Measurements from ENCODE around the gene CT47A1. TPM values are rescaled to one million over a fixed set of nuclear protein-coding genes. Genes with fewer than 3 reads are reported as not detected.

Gene CT47A1
- total and polyA plus RNA-seq, 2 experiments from 2014 or later = not detected

DNA sequence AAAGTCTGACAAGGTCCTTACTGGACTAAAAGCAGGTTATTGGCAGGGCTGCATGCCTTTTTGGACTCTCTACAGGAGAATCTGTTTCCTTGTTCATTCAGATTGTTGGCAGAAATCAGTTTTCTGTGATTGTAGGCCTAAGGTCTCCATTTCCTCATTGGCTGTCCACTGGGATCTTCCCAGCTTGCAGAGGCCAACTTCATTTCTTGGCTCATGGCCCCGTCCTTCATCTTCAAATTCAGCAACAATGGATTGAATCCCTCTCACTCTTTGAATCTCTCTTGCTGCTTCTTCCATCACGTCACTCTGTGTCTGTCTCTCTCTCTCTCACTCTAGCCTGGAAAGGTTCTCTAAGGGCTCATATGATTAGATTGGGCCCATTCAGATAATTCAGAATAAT, 47.0 kb upstream of the CT47A1 start (continued):
- TF ChIP-seq EZH2 (IDR thresholded peaks at IDR 0.05; ENCODE audit: low read depth, unreplicated experiment) = no peak
- TF ChIP-seq EZH2phosphoT487 (IDR thresholded peaks at IDR 0.05; ENCODE audit: unreplicated experiment) = no peak
- no peak for TF ChIP-seq ZNF331 (CRISPR knock-in tag; IDR thresholded peaks at IDR 0.05; ENCODE audit: low read depth)

DNA sequence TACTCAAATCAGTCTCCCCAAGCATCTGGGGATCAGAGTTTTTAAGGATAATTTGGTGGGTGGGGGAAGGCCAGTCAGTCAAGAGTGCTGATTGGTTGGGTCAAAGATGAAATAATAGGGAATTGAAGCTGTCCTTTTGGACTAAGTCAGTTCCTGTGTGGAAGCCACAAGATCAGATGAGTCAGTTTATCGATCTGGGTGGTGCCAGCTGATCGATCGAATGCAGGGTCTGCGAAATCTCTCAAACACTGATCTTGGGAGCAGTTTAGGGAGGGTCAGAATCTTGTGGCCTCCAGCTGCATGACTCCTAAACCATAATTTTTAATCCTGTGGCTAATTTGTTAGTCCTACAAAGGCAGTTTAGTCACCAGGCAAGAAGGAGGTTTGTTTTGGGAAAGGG, 44.5 kb upstream of the CT47A1 start:
- Histone ChIP-seq H3K27ac (ENCODE audit: low read depth) (no peak overlapping the region), H3K27me3 (ENCODE audit: insufficient read depth) (no peaks in the 10 kb centered on the region), H3K79me2 (replicated peaks; ENCODE audit: insufficient read depth) (no peaks in the 10 kb centered on the region), H3K9me2 (ENCODE audit: insufficient read depth) (no peaks in the 10 kb centered on the region), H3K36me3 (ENCODE audit: insufficient read depth) (no peaks in the 10 kb centered on the region), H3K4me3 (no peak overlapping the region), H4K20me1 (replicated peaks; ENCODE audit: insufficient read depth) (no peaks in the 10 kb centered on the region), H3F3A (replicated peaks; ENCODE audit: low read depth) (no peaks in the 10 kb centered on the region), H3K4me2 (no peak overlapping the region), H3K4me1 (ENCODE audit: insufficient read depth) (no peaks in the 10 kb centered on the region), H2AFZ (no peak overlapping the region)
- DNase-seq (ENCODE audit: low spot score) (no peak), ATAC-seq (no peak)
- Mint-ChIP-seq H3K27me3 (ENCODE audit: insufficient read depth, low read depth, poor library complexity) (peaks cover 4% of the 10 kb centered on the region), H3K4me3 (no peak overlapping the region), H3K27ac (no peak overlapping the region), H3K4me1 (no peaks in the 10 kb centered on the region), H3K9me3 (no peaks in the 10 kb centered on the region), H3K36me3 (ENCODE audit: low read depth) (no peaks in the 10 kb centered on the region)
- TF ChIP-seq CREB1 (CRISPR knock-in tag; IDR thresholded peaks at IDR 0.05; ENCODE audit: low read depth) = no peak
- TF ChIP-seq ZNF114 (CRISPR knock-in tag; IDR thresholded peaks at IDR 0.05) = no peak
- TF ChIP-seq ZNF462 (CRISPR knock-in tag; IDR thresholded peaks at IDR 0.05) = no peak
- no peak for TF ChIP-seq POLR2AphosphoS5 (IDR thresholded peaks at IDR 0.05; ENCODE audit: low read depth)
- no peak for TF ChIP-seq REST (IDR thresholded peaks at IDR 0.05; ENCODE audit: unreplicated experiment)

Measured in GM23338 (cell line).